K562 (cell line): ENCODE data around the gene BLID. TPM values are rescaled to one million over a fixed set of nuclear protein-coding genes. Genes with fewer than 3 reads are reported as not detected.

Experiments used
- ATAC-seq: fragments of 200-7000 bp; cut with Tn5 transposase; 3 replicates; pipeline ENCODE4 v1.9.1; 2020; ENCODE audit warnings: moderate library complexity
- BruUV-seq: library from RNA; stranded (reverse); fragments of 400-500 nt; replicated peaks from 2 replicates; lab custom pipeline; 2021; lab: Mats Ljungman, UMichigan
- CTCF ChIA-PET: fragments of 300-600 bp; formaldehyde crosslinking; extraction: SDS; loops from one replicate; lab custom pipeline; 2021; ENCODE audit warnings: low intra/inter-chr PET ratio; lab: Yijun Ruan, JAX
- POLR2A ChIA-PET: fragments of 300-600, 350-650 bp; sonication (Branson Sonifier 250); formaldehyde crosslinking; extraction: SDS; loops from one replicate; lab custom pipeline; 2021; ENCODE audit warnings: antibody characterized with exemption, inconsistent platforms; lab: Yijun Ruan, JAX
- DNase-seq, 4 experiments: peaks; one replicate each; pipeline versions ENCODE4 v3.0.0 to v3.0.0-alpha.2; 2011 to 2018; ENCODE audit warnings: low spot score in 3 of 4, mixed read lengths in 3 of 4; ENCODE audit errors: extremely low read depth in 1 of 4
- FAIRE-seq: peaks from 2 replicates; lab custom pipeline; 2011; peaks lifted over from hg19 to GRCh38; lab: Jason Lieb, UNC
- H2AFZ ChIP-seq: 2 replicates; pipeline ENCODE4 v1.6.0; 2011; ENCODE audit warnings: low read depth, low read length, control low read depth, inconsistent platforms
- H3K27ac ChIP-seq: fragments of 200-600 bp; 3 replicates; pipeline ENCODE4 v1.8.0; 2011; ENCODE audit warnings: low read depth, mild to moderate bottlenecking, control low read depth, inconsistent platforms, low read length, moderate library complexity, mixed read lengths; ENCODE audit errors: extremely low read depth
- H3K27me3 ChIP-seq, 2 experiments: fragments of 300-600 bp in 1 of 2; 2 replicates in 1 of 2; 3 replicates in 1 of 2; pipeline versions ENCODE4 v1.6.0 to v1.8.0; 2011; ENCODE audit warnings: inconsistent platforms in 2 of 2, low read length in 2 of 2, mild to moderate bottlenecking in 1 of 2, mixed read lengths in 1 of 2, moderate library complexity in 1 of 2; ENCODE audit not compliant: control insufficient read depth in 2 of 2, insufficient read depth in 2 of 2
- H3K36me3 ChIP-seq: fragments of 300-600 bp; 3 replicates; pipeline ENCODE4 v1.8.0; 2011; ENCODE audit warnings: mild to moderate bottlenecking, low read length, inconsistent platforms; ENCODE audit not compliant: control insufficient read depth, insufficient read depth
- H3K4me1 ChIP-seq, 2 experiments: fragments of 200-600 bp in 1 of 2; replicated peaks in 1 of 2; 2 replicates in 1 of 2; 3 replicates in 1 of 2; pipeline versions ENCODE4 v1.5.1 to v1.8.0; 2011; ENCODE audit warnings: inconsistent platforms in 2 of 2, low read length in 2 of 2, mild to moderate bottlenecking in 1 of 2, mixed read lengths in 1 of 2, moderate library complexity in 1 of 2; ENCODE audit not compliant: control insufficient read depth in 2 of 2, insufficient read depth in 2 of 2
- H3K4me2 ChIP-seq: 2 replicates; pipeline ENCODE4 v1.6.1; 2011; ENCODE audit warnings: low read length, control low read depth, inconsistent platforms, mixed read lengths; ENCODE audit not compliant: insufficient read depth
- H3K4me3 ChIP-seq: fragments of 200-600 bp; sonication (generic), shearing (Covaris generic); 2 replicates; pipeline ENCODE4 v1.5.1; 2016; ENCODE audit warnings: control low read depth, inconsistent platforms
- H3K79me2 ChIP-seq: fragments of 200-600 bp; 3 replicates; pipeline ENCODE4 v1.8.0; 2011; ENCODE audit warnings: low read length, inconsistent platforms; ENCODE audit not compliant: control insufficient read depth, insufficient read depth
- H3K9ac ChIP-seq, 2 experiments: 2 replicates each; pipeline versions ENCODE4 v1.6.0 to v1.6.1; 2011; ENCODE audit warnings: low read depth in 2 of 2, low read length in 2 of 2, control low read depth in 1 of 2, inconsistent platforms in 1 of 2, mild to moderate bottlenecking in 1 of 2, mixed read lengths in 1 of 2; ENCODE audit not compliant: insufficient read depth in 1 of 2
- H3K9me1 ChIP-seq: one replicate; pipeline ENCODE4 v1.6.0; 2011; ENCODE audit warnings: inconsistent platforms, mild to moderate bottlenecking, low read length, moderate library complexity; ENCODE audit not compliant: control insufficient read depth, insufficient read depth
- H3K9me3 ChIP-seq: replicated peaks from 2 replicates; pipeline ENCODE4 v1.5.1; 2011; ENCODE audit warnings: low read depth, low read length, inconsistent platforms; ENCODE audit not compliant: control insufficient read depth, insufficient read depth
- H4K20me1 ChIP-seq: replicated peaks from 2 replicates; pipeline ENCODE4 v1.6.1; 2011; ENCODE audit warnings: low read length, inconsistent platforms, mixed read lengths; ENCODE audit not compliant: control insufficient read depth, insufficient read depth
- CBFA2T2 ChIP-seq: fragments of 450-650 bp; conservative IDR thresholded peaks from 2 replicates; pipeline ENCODE4 v1.6.1; 2017; ENCODE audit warnings: mild to moderate bottlenecking
- CBX8 ChIP-seq: fragments of 200-600 bp; sonication (generic); IDR thresholded peaks from 2 replicates; pipeline ENCODE4 v1.6.1; 2012; ENCODE audit warnings: borderline replicate concordance, mixed run types, low read depth, mild to moderate bottlenecking, moderate library complexity, mixed read lengths, low read length, control low read depth, inconsistent platforms; ENCODE audit not compliant: poor library complexity, severe bottlenecking; ENCODE audit errors: extremely low read depth
- CEBPG ChIP-seq, 3 experiments: fragments of 200-800 bp in 1 of 3; sonication (Bioruptor generic) in 1 of 3; sonication (generic) in 1 of 3; formaldehyde crosslinking in 1 of 3; IDR thresholded peaks in 2 of 3; conservative IDR thresholded peaks in 1 of 3; 2 replicates each; pipeline versions ENCODE4 v1.6.1 to v1.8.0; 2016 to 2022; ENCODE audit warnings: missing compliant biosample characterization in 2 of 3, missing genetic modification characterization in 2 of 3, mild to moderate bottlenecking in 1 of 3, missing genetic modification reagents in 1 of 3
- DACH1 ChIP-seq: fragments of 450-650 bp; IDR thresholded peaks from 2 replicates; pipeline ENCODE4 v1.6.1; 2018; ENCODE audit not compliant: partially characterized antibody
- SMARCA4 ChIP-seq: fragments of 450-650 bp; IDR thresholded peaks from 2 replicates; pipeline ENCODE4 v1.6.1; 2016
- ZNF764 ChIP-seq: fragments of 250-450 bp; sonication (Bioruptor Pico); IDR thresholded peaks from 2 replicates; pipeline ENCODE4 v1.4.0; 2020; ENCODE audit warnings: low read depth, mild to moderate bottlenecking, moderate library complexity
- WGBS: fragments of 100-300 bp; shearing (Covaris generic); methylation state at CpG from one replicate; pipeline ENCODE4 v1.1.6; 2016; ENCODE audit warnings: low coverage, mixed read lengths; ENCODE audit not compliant: insufficient coverage; ENCODE audit errors: missing lambda C conversion rate; 5-methylcytosine and 5-hydroxymethylcytosine counted together
- in situ Hi-C: fragments of 300-500 bp; cut with MboI; formaldehyde crosslinking; loops from 4 replicates; pipeline ENCODE4 v1.15.0; 2018; ENCODE audit warnings: inconsistent platforms, mixed read lengths
- intact Hi-C: fragments of 100-400 bp; cut with micrococcal nuclease; formaldehyde crosslinking; loops from 2 replicates; pipeline ENCODE4 v1.14.2; 2022
- polyA plus RNA-seq, 8 experiments: library from polyadenylated mRNA; depleted of rRNA in 4 of 8; stranded (reverse) in 5 of 8; unstranded in 3 of 8; fragments of >200 nt; fragmentation: Nextera tagmentation in 2 of 8; fragmentation: Illumina TruSeq in 1 of 8; extraction: Ambion mirVana in 2 of 8; extraction: Trizol in 1 of 8; gene quantifications; 2 replicates each; pipeline versions ENCODE4 v1.2.1 to v1.2.3, GENCODE V29; 2011 to 2014; ENCODE audit warnings: inconsistent platforms in 1 of 8, missing spikeins in 1 of 8
- total RNA-seq, 7 experiments: library from RNA; depleted of rRNA in 6 of 7; stranded (reverse); fragments of >200 nt in 6 of 7; fragmentation: Illumina TruSeq in 2 of 7; extraction: Trizol in 2 of 7; gene quantifications; 2 replicates each; pipeline versions ENCODE4 v1.2.1 to v1.2.3, GENCODE V29; 2011 to 2021; ENCODE audit warnings: low replicate concordance in 1 of 7
- TF ChIP-seq, protein P1 (sequence below): fragments of 250-450 bp; sonication (Bioruptor Pico); IDR thresholded peaks from 2 replicates; pipeline ENCODE4 v1.9.0; 2021; ENCODE audit warnings: mild to moderate bottlenecking, inconsistent platforms
- TF ChIP-seq, protein P2 (sequence below): IDR thresholded peaks from 3 replicates; pipeline ENCODE4 v1.6.1; 2011; ENCODE audit warnings: borderline replicate concordance, mild to moderate bottlenecking, moderate library complexity; ENCODE audit not compliant: insufficient read length; ENCODE audit errors: extremely low read depth
- TF ChIP-seq, protein P3 (sequence below): fragments of 250-450 bp; sonication (Bioruptor Pico); IDR thresholded peaks from 2 replicates; pipeline ENCODE4 v1.8.0; 2021; ENCODE audit warnings: borderline replicate concordance, mild to moderate bottlenecking, moderate library complexity; ENCODE audit not compliant: poor library complexity, severe bottlenecking

BLID gene
- total and polyA plus RNA-seq, 9 of the 15 experiments (the other 6 are each of a cell fraction or from before 2014, with no cell fraction given): not detected

DNA sequence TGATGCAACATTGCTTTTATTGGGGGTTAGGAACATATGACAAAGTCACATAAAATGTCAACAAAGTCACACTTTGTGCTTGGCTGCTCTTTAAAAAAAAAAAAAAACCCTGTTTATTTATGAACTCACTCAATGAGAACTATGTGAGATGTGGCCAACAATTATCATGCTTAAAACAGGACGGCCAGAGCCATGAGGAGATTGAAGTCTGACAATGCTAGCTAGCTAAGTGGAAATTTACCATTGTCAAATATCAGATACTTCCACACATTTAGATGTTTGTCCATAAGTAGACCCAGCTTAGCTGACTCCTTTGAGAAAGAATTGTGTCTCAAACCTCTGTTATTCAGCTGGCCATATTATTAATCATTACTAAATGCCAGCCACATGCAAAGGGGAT is 26.9 kb downstream of the BLID start (continued):
- no peak for TF ChIP-seq CBX8
- TF ChIP-seq ZNF764: no peak
- TF ChIP-seq, protein P1, sequence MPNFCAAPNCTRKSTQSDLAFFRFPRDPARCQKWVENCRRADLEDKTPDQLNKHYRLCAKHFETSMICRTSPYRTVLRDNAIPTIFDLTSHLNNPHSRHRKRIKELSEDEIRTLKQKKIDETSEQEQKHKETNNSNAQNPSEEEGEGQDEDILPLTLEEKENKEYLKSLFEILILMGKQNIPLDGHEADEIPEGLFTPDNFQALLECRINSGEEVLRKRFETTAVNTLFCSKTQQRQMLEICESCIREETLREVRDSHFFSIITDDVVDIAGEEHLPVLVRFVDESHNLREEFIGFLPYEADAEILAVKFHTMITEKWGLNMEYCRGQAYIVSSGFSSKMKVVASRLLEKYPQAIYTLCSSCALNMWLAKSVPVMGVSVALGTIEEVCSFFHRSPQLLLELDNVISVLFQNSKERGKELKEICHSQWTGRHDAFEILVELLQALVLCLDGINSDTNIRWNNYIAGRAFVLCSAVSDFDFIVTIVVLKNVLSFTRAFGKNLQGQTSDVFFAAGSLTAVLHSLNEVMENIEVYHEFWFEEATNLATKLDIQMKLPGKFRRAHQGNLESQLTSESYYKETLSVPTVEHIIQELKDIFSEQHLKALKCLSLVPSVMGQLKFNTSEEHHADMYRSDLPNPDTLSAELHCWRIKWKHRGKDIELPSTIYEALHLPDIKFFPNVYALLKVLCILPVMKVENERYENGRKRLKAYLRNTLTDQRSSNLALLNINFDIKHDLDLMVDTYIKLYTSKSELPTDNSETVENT: no peak

DNA sequence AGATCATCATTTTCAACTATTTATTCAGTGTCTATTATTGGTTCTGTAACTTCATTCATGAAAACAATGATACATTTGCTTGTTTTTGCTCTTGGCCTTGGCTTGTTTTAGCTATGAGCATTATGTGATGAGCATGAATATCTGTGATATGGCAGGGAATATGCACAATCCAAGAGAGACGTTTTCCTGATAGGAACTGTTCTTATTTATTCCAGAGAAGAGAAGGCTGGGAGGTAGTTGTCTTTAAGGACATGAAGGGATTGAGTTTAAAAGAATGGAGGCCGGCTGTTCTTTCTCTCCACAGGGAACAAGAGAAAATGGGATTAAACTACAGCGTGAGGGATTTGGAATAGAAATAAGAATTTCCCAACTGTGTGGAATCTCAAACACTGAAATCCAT is 30.3 kb downstream of the BLID start:
- H3K9me3 ChIP-seq: no peaks in the 10 kb centered on the region
- ATAC-seq: no peak
- POLR2A ChIA-PET: no interaction called here
- in situ Hi-C loops (no loop called here), intact Hi-C loops (no loop called here)
- H3K4me3 ChIP-seq: no peak overlapping the region
- no peaks in the 10 kb centered on the region for H3K36me3 ChIP-seq
- FAIRE-seq: no peak
- H4K20me1 ChIP-seq: no peaks in the 10 kb centered on the region
- no peak overlapping the region for H3K27ac ChIP-seq
- no peaks in the 10 kb centered on the region for H3K9me1 ChIP-seq
- no peak overlapping the region for H3K4me2 ChIP-seq
- H3K79me2 ChIP-seq: no peaks in the 10 kb centered on the region
- no peak for DNase-seq
- no peak overlapping the region for H3K9ac ChIP-seq
- CTCF ChIA-PET: no interaction called here
- H3K4me1 ChIP-seq: no peaks in the 10 kb centered on the region
- H3K27me3 ChIP-seq: no peaks in the 10 kb centered on the region
- BruUV-seq: no TSS peak
- 2% methylated on average over 3 of the region's 3 CpGs for WGBS
- TF ChIP-seq, protein P2, sequence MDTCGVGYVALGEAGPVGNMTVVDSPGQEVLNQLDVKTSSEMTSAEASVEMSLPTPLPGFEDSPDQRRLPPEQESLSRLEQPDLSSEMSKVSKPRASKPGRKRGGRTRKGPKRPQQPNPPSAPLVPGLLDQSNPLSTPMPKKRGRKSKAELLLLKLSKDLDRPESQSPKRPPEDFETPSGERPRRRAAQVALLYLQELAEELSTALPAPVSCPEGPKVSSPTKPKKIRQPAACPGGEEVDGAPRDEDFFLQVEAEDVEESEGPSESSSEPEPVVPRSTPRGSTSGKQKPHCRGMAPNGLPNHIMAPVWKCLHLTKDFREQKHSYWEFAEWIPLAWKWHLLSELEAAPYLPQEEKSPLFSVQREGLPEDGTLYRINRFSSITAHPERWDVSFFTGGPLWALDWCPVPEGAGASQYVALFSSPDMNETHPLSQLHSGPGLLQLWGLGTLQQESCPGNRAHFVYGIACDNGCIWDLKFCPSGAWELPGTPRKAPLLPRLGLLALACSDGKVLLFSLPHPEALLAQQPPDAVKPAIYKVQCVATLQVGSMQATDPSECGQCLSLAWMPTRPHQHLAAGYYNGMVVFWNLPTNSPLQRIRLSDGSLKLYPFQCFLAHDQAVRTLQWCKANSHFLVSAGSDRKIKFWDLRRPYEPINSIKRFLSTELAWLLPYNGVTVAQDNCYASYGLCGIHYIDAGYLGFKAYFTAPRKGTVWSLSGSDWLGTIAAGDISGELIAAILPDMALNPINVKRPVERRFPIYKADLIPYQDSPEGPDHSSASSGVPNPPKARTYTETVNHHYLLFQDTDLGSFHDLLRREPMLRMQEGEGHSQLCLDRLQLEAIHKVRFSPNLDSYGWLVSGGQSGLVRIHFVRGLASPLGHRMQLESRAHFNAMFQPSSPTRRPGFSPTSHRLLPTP: no peak
- TF ChIP-seq CBFA2T2 (no peak), CEBPG (CRISPR knock-in tag; IDR thresholded peaks at IDR 0.05) (no peak), CEBPG (tag; conservative IDR thresholded peaks at IDR 0.05 in 1 of 2, IDR thresholded peaks at IDR 0.05 in 1 of 2) (no peak), SMARCA4 (no peak), DACH1 (no peak)
- TF ChIP-seq, protein P3, sequence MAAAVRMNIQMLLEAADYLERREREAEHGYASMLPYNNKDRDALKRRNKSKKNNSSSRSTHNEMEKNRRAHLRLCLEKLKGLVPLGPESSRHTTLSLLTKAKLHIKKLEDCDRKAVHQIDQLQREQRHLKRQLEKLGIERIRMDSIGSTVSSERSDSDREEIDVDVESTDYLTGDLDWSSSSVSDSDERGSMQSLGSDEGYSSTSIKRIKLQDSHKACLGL: no peak
- H2AFZ ChIP-seq: no peak overlapping the region
